Activated CD8-positive, alpha-beta memory T cell treated with anti-CD3 and anti-CD28 coated beads, Interleukin-2, amount 50 U/mL, for 1 hour (primary cell): ENCODE data around the gene SERPINE2.
A peak's percentile ranks its signal among the peaks of the same experiment; 100 is the strongest.
"Not testable (repeated sequence)": the region's sequence is repeated elsewhere in the genome, so short reads cannot be mapped to it uniquely, and the experiment has no call there.

Source experiments
- DNase-seq: peaks from one replicate; pipeline ENCODE4 v3.0.0-alpha.2; 2020; ENCODE audit errors: extremely low read depth

SERPINE2 gene

GRCh38 chr2:224014336-224014735 is 24.8 kb downstream of the SERPINE2 start:
- DNase-seq: no peak

- no peak for DNase-seq
Measured at GRCh38 chr2:224011837-224012236, 27.2 kb downstream of the SERPINE2 start.

GRCh38 chr2:224009605-224010315 is 29.3 kb downstream of the SERPINE2 start:
- DNase-seq: no peak

- DNase-seq: no peak
Measured at GRCh38 chr2:224008702-224009261, 30.3 kb downstream of the SERPINE2 start.

- DNase-seq: no peak
Measured at GRCh38 chr2:224004105-224004695, 34.9 kb downstream of the SERPINE2 start.

- DNase-seq: not testable (repeated sequence)
Measured at GRCh38 chr2:224000662-224001061, 38.4 kb downstream of the SERPINE2 start.

- no peak for DNase-seq
Measured at GRCh38 chr2:223999862-224000261, 39.2 kb downstream of the SERPINE2 start.

GRCh38 chr2:223998948-223999347 is 40.1 kb downstream of the SERPINE2 start:
- no peak for DNase-seq

- no peak for DNase-seq
Measured at GRCh38 chr2:223997938-223998337, 41.1 kb downstream of the SERPINE2 start.

- DNase-seq: no peak
Measured at GRCh38 chr2:223996391-223996790, 42.7 kb downstream of the SERPINE2 start.

- no peak for DNase-seq
Measured at GRCh38 chr2:223995569-223995968, 43.5 kb downstream of the SERPINE2 start.

- DNase-seq: no peak
Measured at GRCh38 chr2:223994562-223995162, 44.4 kb downstream of the SERPINE2 start.

GRCh38 chr2:223993634-223994232 is 45.4 kb downstream of the SERPINE2 start:
- DNase-seq: peak; percentile 31

- DNase-seq: no peak
Measured at GRCh38 chr2:223991611-223992010, 47.5 kb downstream of the SERPINE2 start.

GRCh38 chr2:223989856-223990232 is 49.2 kb downstream of the SERPINE2 start:
- DNase-seq: no peak

GRCh38 chr2:223989206-223989855 is 49.8 kb downstream of the SERPINE2 start:
- DNase-seq: no peak

- no peak for DNase-seq
Measured at GRCh38 chr2:223981241-223981640, 57.8 kb downstream of the SERPINE2 start.

GRCh38 chr2:223980803-223981202 is 58.3 kb downstream of the SERPINE2 start:
- no peak for DNase-seq

- no peak for DNase-seq
Measured at GRCh38 chr2:223980397-223980735, 58.7 kb downstream of the SERPINE2 start.

GRCh38 chr2:223979730-223980396 is 59.2 kb downstream of the SERPINE2 start:
- no peak for DNase-seq

- no peak for DNase-seq
Measured at GRCh38 chr2:223978451-223978850, 60.6 kb downstream of the SERPINE2 start.
